Activated CD8-positive, alpha-beta T cell treated with anti-CD3 and anti-CD28 coated beads for 36 hours (primary cell): ENCODE data around the gene VRK3. TPM values are rescaled to one million over a fixed set of nuclear protein-coding genes. Genes with fewer than 3 reads are reported as not detected.

Source experiments
- ATAC-seq: fragments of 200-7000 bp; cut with Tn5 transposase; one replicate; pipeline ENCODE4 v1.10.0; 2021; ENCODE audit warnings: mild to moderate bottlenecking, moderate library complexity
- CTCF ChIA-PET: fragments of 350-600 bp; sonication (Branson Sonifier 250); formaldehyde crosslinking; loops from one replicate; lab custom pipeline; 2021; ENCODE audit warnings: antibody characterized with exemption; lab: Charles Lee
- POLR2A ChIA-PET: fragments of 350-600 bp; sonication (Branson Sonifier 250); formaldehyde crosslinking; loops from one replicate; lab custom pipeline; 2021; ENCODE audit warnings: antibody characterized with exemption; lab: Charles Lee
- DNase-seq: peaks from one replicate; pipeline ENCODE4 v3.0.0-alpha.2; 2020
- H3K27ac Mint-ChIP-seq: one replicate; pipeline ENCODE4 v1.8.0; 2021; ENCODE audit warnings: mild to moderate bottlenecking, mixed read lengths
- H3K27me3 Mint-ChIP-seq: one replicate; pipeline ENCODE4 v1.8.0; 2021; ENCODE audit warnings: mixed read lengths
- H3K36me3 Mint-ChIP-seq: one replicate; pipeline ENCODE4 v1.8.0; 2021; ENCODE audit warnings: low read depth, mixed read lengths
- H3K4me1 Mint-ChIP-seq: one replicate; pipeline ENCODE4 v1.8.0; 2021; ENCODE audit warnings: low read depth, mixed read lengths
- H3K4me3 Mint-ChIP-seq: one replicate; pipeline ENCODE4 v1.8.0; 2021; ENCODE audit warnings: mild to moderate bottlenecking, moderate library complexity, mixed read lengths
- H3K9me3 Mint-ChIP-seq: one replicate; pipeline ENCODE4 v1.8.0; 2021; ENCODE audit warnings: mixed read lengths
- intact Hi-C: fragments of 100-400 bp; cut with micrococcal nuclease; formaldehyde crosslinking; loops from one replicate; pipeline ENCODE4 v1.10.0; 2022
- total RNA-seq, 2 experiments: library from RNA; stranded (reverse); gene quantifications; one replicate each; pipeline ENCODE4 v1.2.3, GENCODE V29; 2021
- TF ChIP-seq, protein P1 (sequence below): fragments of 200-600 bp; IDR thresholded peaks from one replicate; pipeline ENCODE4 v1.8.0; 2022; ENCODE audit warnings: antibody characterized with exemption, mild to moderate bottlenecking

The VRK3 gene
- total RNA-seq, 2 experiments from 2014 or later, result 37.4 to 38.0 TPM

DNA sequence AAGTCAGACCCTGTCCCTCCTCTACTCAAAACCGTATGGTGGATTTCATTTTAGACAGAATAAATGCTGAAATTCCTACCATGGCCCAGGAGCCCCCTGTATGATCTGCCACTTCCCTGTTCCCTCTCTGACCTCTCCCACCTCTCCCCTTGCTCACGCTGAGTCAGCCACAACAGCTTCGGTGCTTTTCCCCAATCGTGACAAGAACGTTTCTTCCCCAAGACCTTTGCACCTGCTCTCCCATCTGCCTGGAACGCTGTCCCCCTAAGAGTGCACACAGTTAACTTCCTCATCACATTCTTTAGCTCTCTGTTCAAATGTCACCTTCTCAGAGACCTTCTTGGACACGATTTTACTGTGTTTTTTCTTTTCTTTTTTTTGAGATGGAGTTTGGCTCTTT, 2.3 kb downstream of the VRK3 start:
- Mint-ChIP-seq H3K27ac (no peak overlapping the region), H3K9me3 (peaks cover 6% of the 10 kb centered on the region)
- CTCF ChIA-PET, result interaction anchor here (1.3 kb wide), 1 partner anchor 39 kb away, joined by 3 read pairs; no protein-coding TSS in a partner anchor

DNA sequence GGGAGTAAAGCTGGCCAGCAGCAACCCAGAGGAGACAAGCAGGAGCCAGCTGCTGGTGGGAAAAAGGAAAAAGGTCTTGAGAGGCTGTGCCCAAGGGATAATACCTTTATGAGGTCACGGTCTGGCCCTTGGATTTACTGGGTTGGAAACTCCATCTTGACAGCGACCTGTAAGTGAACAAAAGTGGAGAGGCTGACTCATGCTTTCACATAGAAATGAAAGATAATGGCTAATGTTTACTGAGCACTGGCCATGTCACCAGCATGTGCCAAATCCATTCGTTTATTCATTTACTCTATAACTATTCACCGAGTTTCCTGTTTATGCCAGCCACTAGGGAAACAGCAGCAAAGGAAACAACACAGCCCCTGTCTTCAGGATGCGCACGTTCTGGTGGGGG, 4.7 kb downstream of the VRK3 start:
- intact Hi-C loops, result no loop called here
- TF ChIP-seq, protein P1, sequence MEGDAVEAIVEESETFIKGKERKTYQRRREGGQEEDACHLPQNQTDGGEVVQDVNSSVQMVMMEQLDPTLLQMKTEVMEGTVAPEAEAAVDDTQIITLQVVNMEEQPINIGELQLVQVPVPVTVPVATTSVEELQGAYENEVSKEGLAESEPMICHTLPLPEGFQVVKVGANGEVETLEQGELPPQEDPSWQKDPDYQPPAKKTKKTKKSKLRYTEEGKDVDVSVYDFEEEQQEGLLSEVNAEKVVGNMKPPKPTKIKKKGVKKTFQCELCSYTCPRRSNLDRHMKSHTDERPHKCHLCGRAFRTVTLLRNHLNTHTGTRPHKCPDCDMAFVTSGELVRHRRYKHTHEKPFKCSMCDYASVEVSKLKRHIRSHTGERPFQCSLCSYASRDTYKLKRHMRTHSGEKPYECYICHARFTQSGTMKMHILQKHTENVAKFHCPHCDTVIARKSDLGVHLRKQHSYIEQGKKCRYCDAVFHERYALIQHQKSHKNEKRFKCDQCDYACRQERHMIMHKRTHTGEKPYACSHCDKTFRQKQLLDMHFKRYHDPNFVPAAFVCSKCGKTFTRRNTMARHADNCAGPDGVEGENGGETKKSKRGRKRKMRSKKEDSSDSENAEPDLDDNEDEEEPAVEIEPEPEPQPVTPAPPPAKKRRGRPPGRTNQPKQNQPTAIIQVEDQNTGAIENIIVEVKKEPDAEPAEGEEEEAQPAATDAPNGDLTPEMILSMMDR, result no peak
- CTCF ChIA-PET, result no interaction called here
- Mint-ChIP-seq H3K4me3 (no peak overlapping the region), H3K27me3 (no peaks in the 10 kb centered on the region), H3K9me3 (no peaks in the 10 kb centered on the region), H3K4me1 (peaks cover 24% of the 10 kb centered on the region), H3K36me3 (peaks cover 22% of the 10 kb centered on the region), H3K27ac (peak overlapping the region; percentile 75)
- ATAC-seq (no peak), DNase-seq (no peak)
- POLR2A ChIA-PET, result no interaction called here

More for the DNA sequence above, 2.3 kb downstream of the VRK3 start:
- no peaks in the 10 kb centered on the region for H3K27me3 Mint-ChIP-seq
- DNase-seq (no peak), ATAC-seq (no peak)
- peaks cover 40% of the 10 kb centered on the region for H3K4me1 Mint-ChIP-seq
- intact Hi-C loops, result no loop called here
- peaks cover 22% of the 10 kb centered on the region for H3K36me3 Mint-ChIP-seq
- POLR2A ChIA-PET, result no interaction called here
- TF ChIP-seq, protein P1, result no peak
- H3K4me3 Mint-ChIP-seq, result no peak overlapping the region

DNA sequence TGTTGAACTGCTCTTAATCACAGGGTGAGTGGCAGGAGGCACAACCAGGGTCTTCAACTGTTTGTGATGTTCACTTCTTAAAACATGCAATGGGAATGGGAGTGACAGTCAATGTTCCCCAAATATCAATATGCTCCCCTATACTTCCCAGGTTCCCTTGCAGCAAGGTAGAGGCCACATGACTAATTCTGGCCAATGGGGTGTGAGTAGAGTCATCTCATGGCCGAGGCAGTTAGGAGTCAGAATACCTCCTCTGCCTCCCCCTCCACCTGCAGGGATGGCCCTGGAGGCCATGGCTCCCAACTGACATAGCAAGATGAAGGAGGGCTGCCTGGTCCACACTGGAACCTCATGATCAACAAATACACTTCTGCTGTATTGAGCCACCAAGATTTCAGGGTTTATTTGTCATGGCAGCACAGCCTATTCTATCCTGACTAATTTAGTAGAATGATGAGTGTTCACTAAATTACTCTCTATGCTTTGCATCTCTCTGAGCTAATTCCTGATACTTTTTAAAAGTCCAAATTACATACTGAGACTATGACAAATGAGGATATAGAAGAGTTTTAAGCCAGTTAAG, 8.9 kb downstream of the VRK3 start:
- TF ChIP-seq, protein P1, result no peak
- intact Hi-C loops, result no loop called here
- Mint-ChIP-seq H3K9me3 (no peaks in the 10 kb centered on the region), H3K4me1 (peaks cover 7% of the 10 kb centered on the region), H3K27ac (no peak overlapping the region), H3K27me3 (no peaks in the 10 kb centered on the region), H3K36me3 (peaks cover 35% of the 10 kb centered on the region), H3K4me3 (no peak overlapping the region)
- no peak for DNase-seq
- ChIA-PET CTCF (no interaction called here), POLR2A (no interaction called here)
- ATAC-seq, result no peak

DNA sequence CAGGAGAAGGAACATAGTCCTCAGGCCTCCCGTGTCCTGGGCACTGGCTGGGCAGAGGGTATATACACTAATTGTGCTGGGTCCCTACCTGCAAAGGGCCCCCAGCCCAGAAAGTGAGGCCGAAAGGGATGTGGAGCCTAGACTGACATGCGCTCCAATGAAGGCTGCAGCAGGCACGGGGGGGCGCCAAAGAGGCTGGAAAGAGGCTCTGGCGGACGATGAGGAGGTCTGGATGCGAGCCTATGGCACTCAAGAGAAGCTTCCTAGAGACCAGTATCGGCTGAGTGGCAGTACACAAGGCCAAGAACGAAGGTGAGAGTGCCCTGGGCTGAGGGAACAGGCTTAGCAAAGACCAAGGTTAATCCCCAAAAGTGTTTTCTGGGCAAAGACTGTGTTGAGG, 16.6 kb downstream of the VRK3 start:
- ATAC-seq (no peak), DNase-seq (peak; percentile 38)
- H3K4me3 Mint-ChIP-seq, result no peak overlapping the region
- H3K27me3 Mint-ChIP-seq, result no peaks in the 10 kb centered on the region
- intact Hi-C loops, result no loop called here
- peaks cover 19% of the 10 kb centered on the region for H3K4me1 Mint-ChIP-seq
- H3K36me3 Mint-ChIP-seq, result peaks cover 30% of the 10 kb centered on the region
- POLR2A ChIA-PET, result interaction anchor here (0.5 kb wide), 1 partner anchor 34 kb away, joined by 3 read pairs; no protein-coding TSS in a partner anchor
- CTCF ChIA-PET, result interaction anchor here (1.0 kb wide), 1 partner anchor 17 kb away, joined by 3 read pairs; the partner anchor contains the start of gene VRK3
- H3K27ac Mint-ChIP-seq, result no peak overlapping the region
- TF ChIP-seq, protein P1, result no peak
- no peaks in the 10 kb centered on the region for H3K9me3 Mint-ChIP-seq

DNA sequence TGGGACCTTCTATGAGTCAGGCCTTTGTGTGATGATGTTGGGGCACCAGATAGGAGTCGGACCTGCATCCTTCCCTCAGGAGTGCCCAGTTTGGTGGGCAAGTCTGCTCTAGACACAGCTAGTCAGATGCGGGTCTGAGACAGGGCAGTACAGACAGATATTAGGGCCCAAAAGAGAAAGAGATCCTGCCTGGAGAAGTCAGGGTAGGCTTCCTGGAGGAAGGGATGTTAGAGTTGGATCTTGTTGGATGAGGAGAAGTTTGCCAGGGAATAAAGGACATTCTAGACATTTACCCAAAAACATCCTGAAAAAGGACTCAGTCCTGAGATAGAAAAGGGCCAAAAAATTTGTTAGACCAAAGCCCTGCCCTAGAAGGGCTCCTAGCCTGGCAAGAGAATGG, 17.2 kb downstream of the VRK3 start:
- TF ChIP-seq, protein P1, result no peak
- no peak for ATAC-seq
- ChIA-PET CTCF (no interaction called here), POLR2A (no interaction called here)
- peaks cover 29% of the 10 kb centered on the region for H3K36me3 Mint-ChIP-seq
- intact Hi-C loops, result no loop called here
- H3K9me3 Mint-ChIP-seq, result no peaks in the 10 kb centered on the region
- H3K27ac Mint-ChIP-seq, result no peak overlapping the region
- no peaks in the 10 kb centered on the region for H3K27me3 Mint-ChIP-seq
- no peak overlapping the region for H3K4me3 Mint-ChIP-seq
- no peak for DNase-seq
- H3K4me1 Mint-ChIP-seq, result peaks cover 23% of the 10 kb centered on the region
